HG03039 (cell line): ENCODE data around the gene MVB12B.

Experiments used
- ATAC-seq: cut with Tn5 transposase; IDR thresholded peaks from one replicate; pipeline ENCODE4 v1.9.1; 2021; ENCODE audit warnings: mild to moderate bottlenecking, moderate library complexity; ENCODE audit not compliant: unreplicated experiment

The MVB12B gene

GRCh38 chr9:126486276-126486675 lies 159.6 kb downstream of the MVB12B start:
- ATAC-seq = no peak

- ATAC-seq = no peak
These were observed 161.2 kb downstream of the MVB12B start for GRCh38 chr9:126487856-126488255.

GRCh38 chr9:126488310-126488709 lies 161.7 kb downstream of the MVB12B start:
- ATAC-seq = no peak

GRCh38 chr9:126488881-126489404 lies 162.3 kb downstream of the MVB12B start:
- ATAC-seq = no peak

- no peak for ATAC-seq
These were observed 163.1 kb downstream of the MVB12B start for GRCh38 chr9:126489581-126490213.

- ATAC-seq = no peak
These were observed 163.6 kb downstream of the MVB12B start for GRCh38 chr9:126490214-126490631.

GRCh38 chr9:126490871-126491567 lies 164.4 kb downstream of the MVB12B start:
- no peak for ATAC-seq

GRCh38 chr9:126491568-126491879 lies 164.9 kb downstream of the MVB12B start:
- ATAC-seq = no peak

GRCh38 chr9:126491949-126492348 lies 165.3 kb downstream of the MVB12B start:
- ATAC-seq = no peak

- ATAC-seq = no peak
These were observed 167.6 kb downstream of the MVB12B start for GRCh38 chr9:126494264-126494663.

GRCh38 chr9:126494746-126495145 lies 168.1 kb downstream of the MVB12B start:
- no peak for ATAC-seq

- ATAC-seq = no peak
These were observed 169.0 kb downstream of the MVB12B start for GRCh38 chr9:126495411-126496180.

- no peak for ATAC-seq
These were observed 169.6 kb downstream of the MVB12B start for GRCh38 chr9:126496181-126496576.

- no peak for ATAC-seq
These were observed 170.4 kb downstream of the MVB12B start for GRCh38 chr9:126496781-126497659.

- no peak for ATAC-seq
These were observed 171.1 kb downstream of the MVB12B start for GRCh38 chr9:126497660-126498275.

GRCh38 chr9:126498331-126498730 lies 171.7 kb downstream of the MVB12B start:
- ATAC-seq = no peak

- no peak for ATAC-seq
These were observed 172.6 kb downstream of the MVB12B start for GRCh38 chr9:126499005-126499910.

- no peak for ATAC-seq
These were observed 173.4 kb downstream of the MVB12B start for GRCh38 chr9:126499911-126500599.
